HEK293 (cell line): ENCODE results near the gene VEPH1.

Source experiments
- ZNF354C ChIP-seq: fragments of 450-650 bp; formaldehyde crosslinking; IDR thresholded peaks from 2 replicates; pipeline ENCODE4 v1.5.1; 2016; ENCODE audit warnings: missing biosample characterization, missing genetic modification characterization, low read depth, borderline replicate concordance
- ZNF549 ChIP-seq: fragments of 450-650 bp; IDR thresholded peaks from 2 replicates; pipeline ENCODE4 v1.5.1; 2018; ENCODE audit warnings: missing biosample characterization, missing genetic modification characterization, mild to moderate bottlenecking, inconsistent platforms, moderate library complexity
- TF ChIP-seq, protein P1 (sequence below): fragments of 450-650 bp; formaldehyde crosslinking; IDR thresholded peaks from 2 replicates; pipeline ENCODE4 v1.5.1; 2016; ENCODE audit warnings: missing biosample characterization, missing genetic modification characterization

DNA sequence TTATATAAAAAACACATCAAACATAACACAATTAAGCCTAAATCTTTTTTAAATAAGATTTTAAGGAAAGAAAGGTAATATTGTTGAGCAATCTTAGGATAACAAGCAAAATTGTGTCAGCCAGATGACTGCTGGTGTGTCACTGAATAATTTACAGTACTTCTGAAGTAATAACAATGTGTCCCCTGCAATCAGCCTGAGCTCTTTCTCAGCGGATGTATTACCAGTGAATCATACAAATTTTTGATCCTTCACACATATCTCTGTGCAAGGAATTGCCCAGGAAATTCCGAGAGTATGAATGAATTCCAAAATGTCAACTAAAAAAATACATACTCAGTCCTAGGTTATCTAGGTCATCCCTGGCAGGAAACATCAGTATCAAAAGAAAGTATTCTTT is 143.2 kb downstream of the VEPH1 start:
- TF ChIP-seq ZNF549 (tag by site-specific recombination) (no peak), ZNF354C (tag by site-specific recombination) (no peak)
- TF ChIP-seq, protein P1, sequence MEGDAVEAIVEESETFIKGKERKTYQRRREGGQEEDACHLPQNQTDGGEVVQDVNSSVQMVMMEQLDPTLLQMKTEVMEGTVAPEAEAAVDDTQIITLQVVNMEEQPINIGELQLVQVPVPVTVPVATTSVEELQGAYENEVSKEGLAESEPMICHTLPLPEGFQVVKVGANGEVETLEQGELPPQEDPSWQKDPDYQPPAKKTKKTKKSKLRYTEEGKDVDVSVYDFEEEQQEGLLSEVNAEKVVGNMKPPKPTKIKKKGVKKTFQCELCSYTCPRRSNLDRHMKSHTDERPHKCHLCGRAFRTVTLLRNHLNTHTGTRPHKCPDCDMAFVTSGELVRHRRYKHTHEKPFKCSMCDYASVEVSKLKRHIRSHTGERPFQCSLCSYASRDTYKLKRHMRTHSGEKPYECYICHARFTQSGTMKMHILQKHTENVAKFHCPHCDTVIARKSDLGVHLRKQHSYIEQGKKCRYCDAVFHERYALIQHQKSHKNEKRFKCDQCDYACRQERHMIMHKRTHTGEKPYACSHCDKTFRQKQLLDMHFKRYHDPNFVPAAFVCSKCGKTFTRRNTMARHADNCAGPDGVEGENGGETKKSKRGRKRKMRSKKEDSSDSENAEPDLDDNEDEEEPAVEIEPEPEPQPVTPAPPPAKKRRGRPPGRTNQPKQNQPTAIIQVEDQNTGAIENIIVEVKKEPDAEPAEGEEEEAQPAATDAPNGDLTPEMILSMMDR (tag by site-specific recombination), result no peak
